Fibroblast of mammary gland (primary cell): Measurements from ENCODE around the gene GIMAP6.
"Not testable (repeated sequence)": the region's sequence is repeated elsewhere in the genome, so short reads cannot be mapped to it uniquely, and the experiment has no call there.

ENCODE experiments used
- DNase-seq: peaks from one replicate; pipeline ENCODE4 v3.0.0-alpha.2; 2010; ENCODE audit warnings: low read depth
- H3K4me3 ChIP-seq: 2 replicates; pipeline ENCODE4 v1.5.1; 2011; ENCODE audit warnings: low read depth, mild to moderate bottlenecking, low read length, moderate library complexity; ENCODE audit not compliant: control insufficient read depth
- TF ChIP-seq, protein P1 (sequence below): conservative IDR thresholded peaks from 2 replicates; pipeline ENCODE4 v1.5.1; 2011; ENCODE audit warnings: low read depth, low read length, inconsistent platforms; ENCODE audit not compliant: control insufficient read depth, insufficient read depth

The GIMAP6 gene

DNA sequence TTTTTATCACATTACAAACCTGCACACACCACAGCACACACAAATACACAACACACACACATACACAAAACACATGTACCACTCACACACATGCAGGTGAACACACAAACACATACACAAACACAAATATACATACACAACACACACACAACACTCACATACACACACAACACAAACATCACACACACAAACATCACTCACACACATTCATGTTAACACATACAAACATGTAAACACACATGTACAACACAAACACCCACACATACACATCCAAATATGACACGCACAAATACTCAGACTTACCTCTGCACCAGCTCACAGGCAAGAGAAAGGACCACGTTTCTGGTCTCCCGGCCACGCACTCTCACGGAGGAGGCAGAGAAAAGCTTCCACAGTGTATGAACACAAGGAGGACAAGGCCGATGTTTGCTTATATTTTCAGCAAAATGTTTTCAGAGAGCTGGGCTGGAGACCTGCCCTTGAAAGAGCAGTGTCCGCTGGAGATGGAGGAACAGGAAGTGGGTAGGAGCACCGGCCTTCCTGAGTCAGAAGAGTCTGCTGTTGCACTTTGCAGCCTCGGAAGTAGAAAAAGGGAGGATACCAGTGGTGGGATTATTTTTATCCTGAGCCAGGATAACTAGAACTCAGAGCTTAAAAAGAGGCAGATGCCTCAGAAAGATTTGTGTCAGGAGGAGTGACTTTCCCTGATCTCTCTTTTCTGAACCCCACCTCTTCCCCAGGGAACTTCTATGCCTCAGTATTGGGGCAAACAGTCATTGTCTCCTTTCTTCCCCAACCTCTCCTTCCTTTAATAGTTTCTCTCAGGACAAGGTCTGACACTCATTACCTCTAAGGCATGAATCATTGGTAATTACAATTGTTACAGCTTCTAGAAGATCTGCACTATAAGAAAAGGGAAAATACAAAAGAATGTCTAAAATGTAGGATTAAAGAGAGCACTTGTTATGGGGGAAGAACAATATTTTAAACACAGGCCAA is at the start of gene GIMAP6:
Gene GIMAP6 (minus strand): TSS at position 520 of the 999 bp plus-strand sequence. CDS start 2,243 bp downstream, outside the sequence.
- DNase-seq = no peak
- no peak within 1 kb of the TSS for H3K4me3 ChIP-seq
- TF ChIP-seq, protein P1, sequence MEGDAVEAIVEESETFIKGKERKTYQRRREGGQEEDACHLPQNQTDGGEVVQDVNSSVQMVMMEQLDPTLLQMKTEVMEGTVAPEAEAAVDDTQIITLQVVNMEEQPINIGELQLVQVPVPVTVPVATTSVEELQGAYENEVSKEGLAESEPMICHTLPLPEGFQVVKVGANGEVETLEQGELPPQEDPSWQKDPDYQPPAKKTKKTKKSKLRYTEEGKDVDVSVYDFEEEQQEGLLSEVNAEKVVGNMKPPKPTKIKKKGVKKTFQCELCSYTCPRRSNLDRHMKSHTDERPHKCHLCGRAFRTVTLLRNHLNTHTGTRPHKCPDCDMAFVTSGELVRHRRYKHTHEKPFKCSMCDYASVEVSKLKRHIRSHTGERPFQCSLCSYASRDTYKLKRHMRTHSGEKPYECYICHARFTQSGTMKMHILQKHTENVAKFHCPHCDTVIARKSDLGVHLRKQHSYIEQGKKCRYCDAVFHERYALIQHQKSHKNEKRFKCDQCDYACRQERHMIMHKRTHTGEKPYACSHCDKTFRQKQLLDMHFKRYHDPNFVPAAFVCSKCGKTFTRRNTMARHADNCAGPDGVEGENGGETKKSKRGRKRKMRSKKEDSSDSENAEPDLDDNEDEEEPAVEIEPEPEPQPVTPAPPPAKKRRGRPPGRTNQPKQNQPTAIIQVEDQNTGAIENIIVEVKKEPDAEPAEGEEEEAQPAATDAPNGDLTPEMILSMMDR = no peak

GRCh38 chr7:150680364-150680763 is 48.2 kb upstream of the GIMAP6 start:
- H3K4me3 ChIP-seq, DNase-seq: not testable (repeated sequence)

- not testable (repeated sequence) for DNase-seq, H3K4me3 ChIP-seq
These were observed 46.4 kb upstream of the GIMAP6 start for GRCh38 chr7:150678601-150679000.

- DNase-seq, H3K4me3 ChIP-seq: not testable (repeated sequence)
These were observed 44.7 kb upstream of the GIMAP6 start for GRCh38 chr7:150676854-150677253.

DNA sequence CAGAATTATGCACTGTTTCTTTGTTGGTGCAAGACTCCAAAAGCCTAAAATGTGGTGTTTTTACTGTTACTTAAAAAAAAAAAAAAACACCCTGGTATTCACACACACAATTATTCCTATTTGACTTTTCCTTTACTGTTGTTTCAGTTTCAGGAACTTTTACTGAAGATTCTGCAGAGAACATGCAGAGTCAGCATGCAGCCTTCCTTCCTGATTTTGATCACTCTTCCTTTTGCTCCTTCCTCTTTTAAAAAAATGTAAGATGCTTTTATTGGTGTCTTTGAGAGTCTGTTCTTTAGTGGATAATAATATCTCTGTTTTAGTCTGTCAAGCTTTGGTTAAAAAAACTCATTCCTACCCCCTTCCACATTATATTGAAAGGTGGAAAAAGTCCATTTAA is 44.1 kb upstream of the GIMAP6 start:
- H3K4me3 ChIP-seq, DNase-seq: not testable (repeated sequence)

DNA sequence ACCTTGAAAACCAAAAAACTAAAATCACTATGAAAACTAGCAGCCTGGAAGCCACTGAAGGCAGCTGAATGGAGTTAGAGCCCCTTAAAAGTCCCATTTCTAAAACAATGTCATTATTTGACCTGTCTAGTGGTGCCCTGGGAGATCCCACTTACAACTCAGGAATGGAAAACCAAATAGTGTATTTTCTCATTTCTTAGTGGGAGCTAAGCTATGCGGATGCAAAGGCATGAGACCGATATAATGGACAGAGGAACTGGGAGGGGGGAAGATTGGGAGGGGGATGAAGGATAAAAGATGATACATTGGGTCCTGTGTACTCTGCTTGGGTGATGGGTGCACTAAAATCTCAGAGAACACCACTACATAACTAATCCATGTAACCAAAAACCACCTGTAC is 43.5 kb upstream of the GIMAP6 start:
- TF ChIP-seq, protein P1 = no peak
- no peak overlapping the region for H3K4me3 ChIP-seq
- DNase-seq = no peak

DNA sequence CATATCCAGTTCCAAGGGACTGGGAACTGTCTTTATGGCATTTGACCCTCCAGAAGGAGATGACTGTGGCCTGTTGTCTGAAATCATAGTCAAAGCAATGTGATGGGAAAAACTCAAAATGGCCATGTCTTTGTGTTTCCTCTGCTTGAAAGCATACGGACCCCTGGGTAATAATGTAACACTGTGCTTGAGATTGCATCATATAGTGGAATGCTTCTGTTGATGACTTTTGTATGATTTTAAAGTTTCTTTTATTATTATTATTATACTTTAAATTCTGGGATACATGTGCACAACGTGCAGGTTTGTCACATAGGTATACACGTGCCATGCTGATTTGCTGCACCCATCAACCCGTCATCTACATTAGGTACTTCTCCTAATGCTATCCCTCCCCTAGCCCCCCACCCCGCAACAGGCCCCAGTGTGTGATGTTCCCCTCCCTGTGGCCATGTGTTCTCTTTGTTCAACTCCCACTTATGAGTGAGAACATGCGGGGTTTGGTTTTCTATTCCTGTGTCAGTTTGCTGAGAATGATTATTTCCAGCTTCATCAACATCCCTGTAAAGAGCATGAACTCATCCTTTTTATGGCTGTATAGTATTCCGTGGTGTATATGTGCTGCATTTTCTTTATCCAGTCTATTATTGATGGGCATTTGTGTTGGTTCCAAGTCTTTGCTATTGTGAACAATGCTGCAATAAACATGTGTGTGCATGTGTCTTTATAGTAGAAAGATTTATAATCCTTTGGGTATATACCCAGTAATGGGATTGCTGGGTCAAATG is 39.8 kb upstream of the GIMAP6 start:
- not testable (repeated sequence) for DNase-seq

DNA sequence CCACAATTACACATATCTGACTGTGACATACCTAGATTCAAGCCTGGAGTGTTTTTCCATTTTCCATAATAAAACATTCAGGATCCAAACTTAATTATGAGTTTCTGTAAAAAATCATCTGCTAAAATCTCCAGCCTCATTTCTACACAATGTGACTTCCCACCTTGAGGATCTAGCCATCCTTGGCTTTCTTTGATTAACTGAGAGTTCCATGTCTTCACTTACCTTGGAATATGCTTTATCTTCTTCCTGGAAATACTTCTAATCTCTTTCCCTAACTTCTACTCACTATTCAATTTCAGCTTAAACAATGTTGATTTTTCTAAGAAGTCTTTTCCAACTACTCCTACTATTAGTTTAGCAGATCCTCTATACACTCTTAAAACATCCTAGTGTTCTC is 36.8 kb upstream of the GIMAP6 start:
- H3K4me3 ChIP-seq = no peak overlapping the region
- TF ChIP-seq, protein P1 = no peak

More for the DNA sequence above, 39.8 kb upstream of the GIMAP6 start:
- not testable (repeated sequence) for H3K4me3 ChIP-seq

GRCh38 chr7:150668472-150668911 is 36.3 kb upstream of the GIMAP6 start:
- TF ChIP-seq, protein P1 = no peak
- H3K4me3 ChIP-seq = no peak overlapping the region
- no peak for DNase-seq

More for the DNA sequence above, 36.8 kb upstream of the GIMAP6 start:
- no peak for DNase-seq
